Right ventricle myocardium superior (tissue), 1 donor: ENCODE measurements around the gene CCDC152. TPM values are rescaled to one million over a fixed set of nuclear protein-coding genes. Genes with fewer than 3 reads are reported as not detected.
"Not testable (repeated sequence)": the region's sequence is repeated elsewhere in the genome, so short reads cannot be mapped to it uniquely, and the experiment has no call there.

ENCODE experiments used
- ATAC-seq: fragments of 200-7000 bp; cut with Tn5 transposase; one replicate; pipeline ENCODE4 v1.9.1; 2020; ENCODE audit warnings: mild to moderate bottlenecking; ENCODE audit not compliant: poor library complexity
- DNase-seq: peaks from one replicate; pipeline ENCODE4 v3.0.0-alpha.2; 2020
- intact Hi-C: fragments of 100-400 bp; cut with DNase I; formaldehyde crosslinking; loops from one replicate; pipeline ENCODE4 v1.11.2; 2022
- long read RNA-seq: library from polyadenylated mRNA; unstranded; transcript quantifications from one replicate; pipeline ENCODE4 v2.0.0, GENCODE V29; 2021
- total RNA-seq: library from RNA; stranded (reverse); fragmentation: NEBNext Ultra II Directional; extraction: Animal tissue kit (Norgen Biotek cat#: 25700); gene quantifications from one replicate; pipeline ENCODE4 v1.2.1, GENCODE V29; 2021
- donor health status: DM: no; HTN: yes; CAD: no; lungs with severe emphysema.

Gene CCDC152
- total RNA-seq = 0.56 TPM
- long read RNA-seq, partial matches to known transcripts = 0 of 1 reads
- long read RNA-seq, other reads (novel, unspliced or antisense) = 1 of 1 reads

DNA sequence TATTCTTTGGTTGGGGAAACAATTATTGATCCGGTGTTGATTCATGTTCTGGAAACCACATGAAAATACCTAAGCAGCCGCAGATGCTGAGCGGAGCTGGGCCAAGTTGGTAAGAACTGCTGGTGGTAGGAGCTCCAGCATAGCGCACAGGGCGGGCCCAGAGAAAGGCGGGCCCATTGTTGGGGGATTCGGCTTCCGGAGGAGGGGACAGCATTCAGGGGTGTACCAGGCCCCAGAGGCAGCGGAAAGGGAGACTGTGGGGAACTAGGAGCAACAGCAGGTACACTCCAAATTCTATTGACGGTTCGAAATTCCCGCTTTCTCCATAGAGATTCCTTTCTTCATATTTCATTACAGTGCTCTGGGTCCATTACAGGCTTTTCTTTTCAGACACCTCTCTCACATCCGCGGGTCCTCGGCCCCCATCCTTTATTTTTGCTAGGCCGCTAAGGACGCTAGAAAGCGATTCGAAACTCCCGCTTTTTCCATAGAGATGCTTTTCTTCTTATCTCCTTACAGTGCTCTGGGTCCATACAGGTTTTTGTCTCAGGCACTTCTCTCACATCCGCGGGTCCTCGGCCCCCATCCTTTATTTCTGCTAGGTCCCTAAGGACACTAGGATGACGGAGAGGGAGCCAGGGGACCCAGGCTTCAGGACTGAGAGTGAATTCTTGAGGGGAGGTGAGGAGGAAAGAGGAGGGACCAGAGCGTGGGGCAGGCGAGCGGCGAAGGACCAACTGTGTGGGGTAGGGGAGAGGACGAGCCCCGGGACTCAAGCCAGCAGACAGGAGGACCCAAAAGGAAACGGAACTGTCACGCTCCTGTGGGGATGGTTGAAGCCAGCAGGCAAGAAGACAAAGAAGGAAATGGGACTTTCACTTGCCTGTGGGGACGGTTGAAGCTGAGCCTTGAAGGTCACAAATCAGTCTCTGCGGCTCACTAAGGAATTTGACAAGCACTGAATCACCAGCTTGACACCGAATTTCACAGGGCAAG is at the start of gene CCDC152:
CCDC152 (plus strand) TSS at position 213 of the 996 bp plus-strand sequence. CDS start 2,304 bp downstream, outside the sequence.
- intact Hi-C loops = no loop called here
- ATAC-seq (peak; percentile 45), DNase-seq (peak; percentile 37)

- intact Hi-C loops = no loop called here
- no peak for DNase-seq
These were observed 40.8 kb upstream of the CCDC152 start for GRCh38 chr5:42715785-42716184.

DNA sequence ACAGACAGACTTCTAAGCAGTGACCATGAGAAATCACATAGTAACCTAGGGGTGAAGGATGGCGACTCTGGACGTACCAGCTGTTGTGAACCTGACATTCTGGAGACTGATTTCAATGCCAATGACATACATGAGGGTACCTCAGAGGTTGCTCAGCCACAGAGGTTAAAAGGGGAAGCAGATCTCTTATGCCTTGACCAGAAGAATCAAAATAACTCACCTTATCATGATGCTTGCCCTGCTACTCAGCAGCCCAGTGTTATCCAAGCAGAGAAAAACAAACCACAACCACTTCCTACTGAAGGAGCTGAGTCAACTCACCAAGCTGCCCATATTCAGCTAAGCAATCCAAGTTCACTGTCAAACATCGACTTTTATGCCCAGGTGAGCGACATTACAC is 38.0 kb upstream of the CCDC152 start:
- ATAC-seq = no peak
- intact Hi-C loops = no loop called here

More at GRCh38 chr5:42715785-42716184, 40.8 kb upstream of the CCDC152 start:
- no peak for ATAC-seq

DNA sequence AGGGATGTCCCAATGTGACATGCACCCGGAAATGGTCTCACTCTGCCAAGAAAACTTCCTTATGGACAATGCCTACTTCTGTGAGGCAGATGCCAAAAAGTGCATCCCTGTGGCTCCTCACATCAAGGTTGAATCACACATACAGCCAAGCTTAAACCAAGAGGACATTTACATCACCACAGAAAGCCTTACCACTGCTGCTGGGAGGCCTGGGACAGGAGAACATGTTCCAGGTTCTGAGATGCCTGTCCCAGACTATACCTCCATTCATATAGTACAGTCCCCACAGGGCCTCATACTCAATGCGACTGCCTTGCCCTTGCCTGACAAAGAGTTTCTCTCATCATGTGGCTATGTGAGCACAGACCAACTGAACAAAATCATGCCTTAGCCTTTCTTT is 37.6 kb upstream of the CCDC152 start:
- ATAC-seq = no peak
- DNase-seq = no peak
- intact Hi-C loops = no loop called here

More for the DNA sequence above, 38.0 kb upstream of the CCDC152 start:
- DNase-seq = no peak

- DNase-seq (no peak), ATAC-seq (no peak)
- intact Hi-C loops = no loop called here
These were observed 36.4 kb upstream of the CCDC152 start for GRCh38 chr5:42720251-42720650.

DNA sequence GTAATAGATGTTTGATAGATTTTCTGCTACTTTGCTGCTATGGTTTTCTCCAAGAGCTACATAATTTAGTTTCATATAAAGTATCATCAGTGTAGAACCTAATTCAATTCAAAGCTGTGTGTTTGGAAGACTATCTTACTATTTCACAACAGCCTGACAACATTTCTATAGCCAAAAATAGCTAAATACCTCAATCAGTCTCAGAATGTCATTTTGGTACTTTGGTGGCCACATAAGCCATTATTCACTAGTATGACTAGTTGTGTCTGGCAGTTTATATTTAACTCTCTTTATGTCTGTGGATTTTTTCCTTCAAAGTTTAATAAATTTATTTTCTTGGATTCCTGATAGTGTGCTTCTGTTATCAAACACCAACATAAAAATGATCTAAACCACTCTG is 35.1 kb upstream of the CCDC152 start:
- no peak for DNase-seq
- ATAC-seq = no peak
- intact Hi-C loops = no loop called here

DNA sequence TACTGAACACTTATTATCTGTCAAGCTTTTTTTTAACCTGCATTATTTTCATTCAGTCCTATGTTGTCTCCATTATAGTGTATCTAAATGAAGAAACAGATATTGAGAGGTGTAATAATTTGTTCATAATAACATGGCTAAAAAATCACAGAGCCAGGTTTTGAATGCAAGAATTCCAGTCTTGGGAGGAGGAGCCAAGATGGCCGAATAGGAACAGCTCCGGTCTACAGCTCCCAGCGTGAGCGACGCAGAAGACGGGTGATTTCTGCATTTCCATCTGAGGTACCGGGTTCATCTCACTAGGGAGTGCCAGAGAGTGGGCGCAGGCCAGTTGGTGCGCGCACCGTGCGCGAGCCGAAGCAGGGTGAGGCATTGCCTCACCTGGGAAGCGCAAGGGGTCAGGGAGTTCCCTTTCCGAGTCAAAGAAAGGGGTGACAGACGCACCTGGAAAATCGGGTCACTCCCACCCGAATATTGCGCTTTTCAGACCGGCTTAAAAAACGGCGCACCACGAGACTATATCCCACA is 22.0 kb upstream of the CCDC152 start:
- DNase-seq, ATAC-seq, intact Hi-C loops: not testable (repeated sequence)

- DNase-seq (no peak), ATAC-seq (no peak)
- intact Hi-C loops = no loop called here
These were observed 15.7 kb upstream of the CCDC152 start for GRCh38 chr5:42740920-42741319.

DNA sequence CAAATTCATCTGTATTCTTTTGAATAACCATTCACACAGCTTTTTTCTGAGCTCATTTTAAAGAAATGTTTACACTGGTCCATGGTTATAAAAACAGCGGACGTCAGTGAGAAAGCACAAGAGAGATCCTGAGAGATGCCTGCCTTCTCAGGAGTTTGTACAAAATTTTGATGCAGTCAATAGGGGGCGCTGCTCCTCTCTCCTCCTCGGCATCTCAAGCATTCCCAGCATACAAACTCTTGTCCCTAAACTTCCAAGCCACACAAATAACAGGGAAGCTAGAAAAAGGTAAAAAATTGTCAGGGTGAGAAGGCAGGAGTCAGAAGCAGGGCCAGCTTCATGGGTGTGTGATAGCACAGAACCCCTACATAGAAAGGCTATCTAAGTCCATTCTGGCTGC is 11.2 kb upstream of the CCDC152 start:
- intact Hi-C loops = no loop called here
- no peak for ATAC-seq

DNA sequence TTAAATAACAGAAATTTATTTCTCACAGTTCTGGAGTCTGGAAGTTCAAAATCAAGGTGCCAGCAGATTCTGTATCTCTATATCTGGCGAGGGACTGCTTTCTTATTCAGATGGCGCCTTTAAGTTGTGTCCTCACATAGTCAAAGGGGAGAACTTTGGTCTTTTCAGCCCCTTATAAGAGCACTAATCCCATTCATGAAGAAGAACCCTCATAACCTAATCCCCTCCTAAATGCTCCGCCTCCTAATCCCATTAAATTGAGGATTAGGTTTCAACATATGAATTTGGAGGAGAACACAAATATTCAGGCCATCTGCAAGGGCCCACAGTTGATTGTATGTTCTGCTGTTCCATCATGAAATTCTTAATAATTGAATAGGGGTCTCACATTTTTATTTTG is 10.8 kb upstream of the CCDC152 start:
- no peak for DNase-seq
- intact Hi-C loops = no loop called here

More for the DNA sequence above, 11.2 kb upstream of the CCDC152 start:
- no peak for DNase-seq

DNA sequence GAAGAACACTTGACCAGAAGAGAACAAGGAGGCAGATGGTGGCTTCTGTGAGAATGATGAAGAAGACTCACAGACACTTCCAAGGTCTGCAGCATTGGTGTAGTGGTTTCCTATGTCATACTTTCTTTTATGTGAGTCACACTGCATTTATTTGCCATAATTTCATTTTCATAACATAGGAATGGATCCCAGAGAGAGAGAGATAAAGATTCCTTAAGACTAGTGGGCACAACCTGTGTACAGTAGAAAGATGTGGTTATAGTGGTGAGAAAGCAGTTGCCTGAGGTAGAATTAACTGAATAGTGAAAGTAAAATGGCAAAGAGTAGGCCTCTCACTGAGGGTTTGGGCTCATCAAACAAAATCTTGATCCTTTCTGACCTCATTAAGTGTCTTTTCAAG is 7.6 kb upstream of the CCDC152 start:
- intact Hi-C loops = no loop called here
- ATAC-seq = no peak
- no peak for DNase-seq

More for the DNA sequence above, 10.8 kb upstream of the CCDC152 start:
- ATAC-seq = no peak

DNA sequence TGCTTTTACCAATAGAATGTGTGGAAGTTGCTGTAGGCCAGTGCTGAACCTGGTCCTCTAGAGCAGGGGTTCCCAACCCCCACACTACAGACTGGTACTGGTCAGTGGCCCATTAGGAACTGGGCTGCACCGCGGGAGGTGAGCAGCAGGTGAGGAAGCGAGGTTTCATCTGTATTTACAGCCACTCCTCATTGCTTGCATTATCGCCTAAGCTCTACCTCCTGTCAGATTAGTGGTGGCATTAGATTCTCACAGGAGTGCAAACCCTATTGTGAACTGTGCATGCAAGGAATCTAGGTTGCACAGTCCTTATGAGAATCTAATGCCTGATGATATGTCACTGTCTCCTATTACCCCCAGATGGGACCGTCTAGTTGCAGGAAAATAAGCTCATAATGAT is 6.1 kb upstream of the CCDC152 start:
- ATAC-seq (no peak), DNase-seq (no peak)
- intact Hi-C loops = no loop called here

- DNase-seq (no peak), ATAC-seq (no peak)
- intact Hi-C loops = no loop called here
These were observed 5.6 kb upstream of the CCDC152 start for GRCh38 chr5:42751044-42751443.

- intact Hi-C loops = no loop called here
- ATAC-seq (no peak), DNase-seq (no peak)
These were observed 3.5 kb upstream of the CCDC152 start for GRCh38 chr5:42753099-42753498.

- intact Hi-C loops = no loop called here
- no peak for ATAC-seq
- DNase-seq = no peak
These were observed 2.8 kb downstream of the CCDC152 start for GRCh38 chr5:42759456-42759855.

DNA sequence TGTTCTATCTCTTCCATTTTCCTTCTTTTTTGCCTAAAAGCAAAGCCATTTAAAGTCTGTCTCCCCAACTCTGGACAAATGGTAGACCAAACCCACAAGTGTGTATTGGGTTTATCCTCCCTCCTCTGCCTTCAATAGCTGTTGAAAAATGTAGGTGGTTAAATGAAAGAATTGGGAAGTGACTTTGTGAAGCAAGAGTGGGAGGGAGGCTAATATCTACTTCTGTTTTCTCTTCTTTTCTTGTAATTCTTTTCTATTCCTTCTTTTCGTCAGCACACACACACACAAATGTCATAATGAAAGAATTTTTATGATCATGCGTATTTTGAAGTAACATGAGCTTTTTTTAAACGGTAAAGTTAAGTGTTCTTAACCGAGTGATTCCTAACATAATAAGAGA is 3.8 kb downstream of the CCDC152 start:
- ATAC-seq = no peak
- intact Hi-C loops = loop anchor here (10.0 kb wide), 1 partner anchor 176 kb away; no protein-coding TSS in a partner anchor
- DNase-seq = no peak

DNA sequence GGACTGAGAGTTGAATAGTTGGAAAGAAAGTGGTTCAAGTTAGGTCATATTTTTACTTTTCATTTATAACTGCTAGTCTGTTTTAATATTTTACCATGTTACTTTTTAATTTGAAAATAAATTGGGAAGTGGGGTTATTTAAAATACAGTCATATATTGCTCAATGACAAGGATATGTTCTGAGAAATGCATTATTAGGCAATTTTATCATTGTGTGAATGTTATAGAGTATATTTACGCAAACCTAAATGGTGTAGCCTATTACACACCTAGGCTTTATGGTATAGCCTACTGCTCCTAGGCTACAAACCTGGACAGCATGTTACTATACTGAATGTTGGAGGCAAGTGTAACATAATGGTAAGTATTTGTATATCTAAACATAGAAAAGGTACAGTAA is 5.2 kb downstream of the CCDC152 start:
- intact Hi-C loops = loop anchor here (10.0 kb wide), 1 partner anchor 177 kb away; no protein-coding TSS in a partner anchor
- ATAC-seq (no peak), DNase-seq (no peak)

DNA sequence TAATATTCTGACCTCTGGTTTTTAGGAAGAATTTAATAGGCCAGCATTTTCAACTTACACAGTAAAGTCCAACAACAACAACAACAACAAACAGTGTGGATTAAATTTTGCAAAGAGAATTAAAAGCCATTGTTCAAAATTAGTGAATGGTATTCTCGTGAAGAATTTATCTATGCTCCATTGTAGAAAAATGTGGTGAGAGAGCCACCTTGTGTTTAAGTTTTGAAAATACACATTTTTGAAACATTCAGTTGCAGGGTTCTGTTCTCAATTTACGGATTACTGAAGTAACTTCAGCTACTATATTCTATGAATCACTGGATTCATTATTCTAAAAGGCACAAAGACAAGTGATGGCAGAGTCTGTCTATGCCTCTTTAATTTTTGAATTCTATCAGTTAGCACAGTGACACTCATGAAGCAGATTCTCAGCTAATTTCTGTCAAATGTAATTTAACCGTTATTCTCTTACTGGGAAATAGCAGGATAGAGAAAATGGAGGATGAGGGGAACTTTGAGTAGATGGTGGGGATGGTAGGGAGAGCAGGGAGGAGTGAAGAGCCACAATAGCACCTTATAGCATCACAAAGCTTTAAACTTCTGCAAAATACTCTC is 11.0 kb downstream of the CCDC152 start:
- DNase-seq (no peak), ATAC-seq (peak; percentile 55)
- intact Hi-C loops = loop anchor here (10.0 kb wide), 1 partner anchor 183 kb away; no protein-coding TSS in a partner anchor

GRCh38 chr5:42768106-42768504 is 11.5 kb downstream of the CCDC152 start:
- intact Hi-C loops = loop anchor here (10.0 kb wide), 1 partner anchor 183 kb away; no protein-coding TSS in a partner anchor
- DNase-seq (no peak), ATAC-seq (no peak)
